Transverse colon (tissue), 3 donors: ENCODE data around the gene ECHDC1.

Experiments used
- CTCF ChIP-seq, 5 experiments: fragments of 200-600 bp in 3 of 5; fragments of 450-650 bp in 2 of 5; sonication (generic) in 3 of 5; IDR thresholded peaks; 1 replicate in 2 of 5; 2 replicates in 3 of 5; pipeline ENCODE4 v1.5.1; 2016 to 2017; ENCODE audit warnings: antibody characterized with exemption in 5 of 5, inconsistent platforms in 3 of 5, mild to moderate bottlenecking in 2 of 5, moderate library complexity in 1 of 5
- POLR2A ChIP-seq: fragments of 450-650 bp; IDR thresholded peaks from one replicate; pipeline ENCODE4 v1.6.1; 2016; ENCODE audit warnings: antibody characterized with exemption, mild to moderate bottlenecking, moderate library complexity

DNA sequence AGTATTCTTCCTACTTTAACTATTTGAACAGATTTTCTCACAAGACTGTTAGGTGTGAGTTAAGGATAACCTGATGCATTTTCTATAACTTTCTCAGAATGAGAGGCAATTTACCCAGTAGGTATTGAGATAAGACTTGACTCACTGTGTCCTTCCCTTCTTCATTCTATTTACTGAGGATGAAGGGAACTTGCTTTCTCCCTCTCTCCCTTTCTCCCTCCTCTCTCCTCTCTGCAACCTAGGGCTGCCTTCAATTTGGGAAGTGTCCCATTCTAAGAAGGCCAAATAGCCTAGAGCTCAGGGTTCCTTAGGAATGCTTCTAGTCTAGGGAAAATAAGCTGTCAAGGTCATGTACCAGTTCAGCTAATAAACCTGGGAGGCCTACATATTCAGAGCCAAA lies 3.2 kb downstream of the ECHDC1 start:
- TF ChIP-seq POLR2A (no peak), CTCF (IDR thresholded peaks at IDR 0.05) (no peak)
